NOMO-1 treated with dmso at 0.1 percent for 144 hours (cell line): ENCODE measurements around the gene UFSP2.

Source experiments
- DNase-seq: peaks from one replicate; lab custom pipeline; 2025; ENCODE audit not compliant: unreplicated experiment; lab: John Stamatoyannopoulos, UW

Gene UFSP2

GRCh38 chr4:185425647-185426352 lies at the start of gene UFSP2:
TSS of gene UFSP2 (minus strand) at chr4:185425964. CDS start at chr4:185425868, 96 bp downstream.
- DNase-seq: peak; percentile 62

GRCh38 chr4:185473247-185473646 lies 47.5 kb upstream of the UFSP2 start:
- DNase-seq: no peak

GRCh38 chr4:185472103-185472542 lies 46.4 kb upstream of the UFSP2 start:
- DNase-seq: no peak

GRCh38 chr4:185471235-185472102 lies 45.7 kb upstream of the UFSP2 start, which contains the start of gene CCDC110:
TSS of gene CCDC110 (minus strand) at chr4:185471733. CDS start at chr4:185471683, 50 bp downstream.
- peak; percentile 51 for DNase-seq

- DNase-seq: no peak
Measured at GRCh38 chr4:185470501-185471195, 44.9 kb upstream of the UFSP2 start.

- DNase-seq: no peak
Measured at GRCh38 chr4:185469580-185470154, 43.9 kb upstream of the UFSP2 start.

- DNase-seq: no peak
Measured at GRCh38 chr4:185468999-185469398, 43.2 kb upstream of the UFSP2 start.

GRCh38 chr4:185467991-185468390 lies 42.2 kb upstream of the UFSP2 start:
- no peak for DNase-seq

GRCh38 chr4:185467101-185467500 lies 41.3 kb upstream of the UFSP2 start:
- DNase-seq: no peak

GRCh38 chr4:185465707-185466106 lies 39.9 kb upstream of the UFSP2 start:
- no peak for DNase-seq

- no peak for DNase-seq
Measured at GRCh38 chr4:185464887-185465286, 39.1 kb upstream of the UFSP2 start.

- no peak for DNase-seq
Measured at GRCh38 chr4:185464183-185464582, 38.4 kb upstream of the UFSP2 start.

GRCh38 chr4:185463541-185463940 lies 37.8 kb upstream of the UFSP2 start:
- no peak for DNase-seq

GRCh38 chr4:185461565-185461964 lies 35.8 kb upstream of the UFSP2 start:
- no peak for DNase-seq

- DNase-seq: no peak
Measured at GRCh38 chr4:185457136-185457535, 31.4 kb upstream of the UFSP2 start.

- no peak for DNase-seq
Measured at GRCh38 chr4:185456131-185456530, 30.4 kb upstream of the UFSP2 start.

- no peak for DNase-seq
Measured at GRCh38 chr4:185445209-185445608, 19.4 kb upstream of the UFSP2 start.

- DNase-seq: no peak
Measured at GRCh38 chr4:185441479-185441878, 15.7 kb upstream of the UFSP2 start.

- DNase-seq: no peak
Measured at GRCh38 chr4:185437809-185438208, 12.0 kb upstream of the UFSP2 start.

GRCh38 chr4:185435466-185435865 lies 9.7 kb upstream of the UFSP2 start:
- DNase-seq: no peak

GRCh38 chr4:185429660-185430059 lies 3.9 kb upstream of the UFSP2 start:
- DNase-seq: no peak
